Bone marrow (tissue), 2 donors: ENCODE data around the gene MAGI2.

ENCODE experiments used
- DNase-seq, 2 donors: peaks; one replicate each; lab custom pipeline; 2025; lab: John Stamatoyannopoulos, UW

Gene MAGI2

GRCh38 chr7:78176171-78176570 lies 1277.3 kb downstream of the MAGI2 start:
- no peak for DNase-seq

GRCh38 chr7:78175330-78176100 lies 1278.0 kb downstream of the MAGI2 start:
- DNase-seq, result no peak

GRCh38 chr7:78173666-78174065 lies 1279.8 kb downstream of the MAGI2 start:
- no peak for DNase-seq

GRCh38 chr7:78172933-78173591 lies 1280.4 kb downstream of the MAGI2 start:
- no peak for DNase-seq

- DNase-seq, result no peak
Observed at GRCh38 chr7:78172267-78172757, 1281.2 kb downstream of the MAGI2 start.

GRCh38 chr7:78171398-78171797 lies 1282.1 kb downstream of the MAGI2 start:
- DNase-seq, result no peak

- no peak for DNase-seq
Observed at GRCh38 chr7:78170815-78171214, 1282.7 kb downstream of the MAGI2 start.

- DNase-seq, result no peak
Observed at GRCh38 chr7:78169992-78170391, 1283.5 kb downstream of the MAGI2 start.

- DNase-seq, result no peak
Observed at GRCh38 chr7:78168865-78169264, 1284.6 kb downstream of the MAGI2 start.

- DNase-seq, result no peak
Observed at GRCh38 chr7:78167860-78168259, 1285.6 kb downstream of the MAGI2 start.

- DNase-seq, result no peak
Observed at GRCh38 chr7:78165854-78166253, 1287.6 kb downstream of the MAGI2 start.

GRCh38 chr7:78165454-78165853 lies 1288.0 kb downstream of the MAGI2 start:
- no peak for DNase-seq

- no peak for DNase-seq
Observed at GRCh38 chr7:78164459-78164858, 1289.0 kb downstream of the MAGI2 start.

- DNase-seq, result no peak
Observed at GRCh38 chr7:78161781-78162180, 1291.7 kb downstream of the MAGI2 start.

GRCh38 chr7:78159545-78159944 lies 1293.9 kb downstream of the MAGI2 start:
- no peak for DNase-seq

- no peak for DNase-seq
Observed at GRCh38 chr7:78153285-78153684, 1300.2 kb downstream of the MAGI2 start.

- DNase-seq, result no peak
Observed at GRCh38 chr7:78151229-78151628, 1302.2 kb downstream of the MAGI2 start.

- DNase-seq, result no peak
Observed at GRCh38 chr7:78149787-78150186, 1303.7 kb downstream of the MAGI2 start.

- DNase-seq, result no peak
Observed at GRCh38 chr7:78148166-78148894, 1305.1 kb downstream of the MAGI2 start.

GRCh38 chr7:78146546-78146945 lies 1306.9 kb downstream of the MAGI2 start:
- DNase-seq, result no peak

- DNase-seq, result no peak
Observed at GRCh38 chr7:78143661-78144060, 1309.8 kb downstream of the MAGI2 start.

- no peak for DNase-seq
Observed at GRCh38 chr7:78141522-78142281, 1311.8 kb downstream of the MAGI2 start.
